SIG-M5 (cell line): ENCODE data around the gene ELP5.
A peak's percentile ranks its signal among the peaks of the same experiment; 100 is the strongest.

Source experiments
- DNase-seq: peaks from one replicate; lab custom pipeline; 2025; lab: John Stamatoyannopoulos, UW

The ELP5 gene

GRCh38 chr17:7285679-7286078 lies 33.7 kb downstream of the ELP5 start:
- DNase-seq, result no peak

- no peak for DNase-seq
These were observed 37.4 kb downstream of the ELP5 start for GRCh38 chr17:7289256-7290032.

- DNase-seq, result no peak
These were observed 38.2 kb downstream of the ELP5 start for GRCh38 chr17:7290166-7290565.

- no peak for DNase-seq
These were observed 38.7 kb downstream of the ELP5 start for GRCh38 chr17:7290685-7291084.

- DNase-seq, result no peak
These were observed 40.2 kb downstream of the ELP5 start for GRCh38 chr17:7292194-7292593.

- DNase-seq, result no peak
These were observed 40.7 kb downstream of the ELP5 start for GRCh38 chr17:7292729-7293128.

- no peak for DNase-seq
These were observed 41.1 kb downstream of the ELP5 start for GRCh38 chr17:7293159-7293558.

- DNase-seq, result no peak
These were observed 42.0 kb downstream of the ELP5 start for GRCh38 chr17:7293816-7294613.

- DNase-seq, result no peak
These were observed 42.7 kb downstream of the ELP5 start, which contains the start of gene YBX2 for GRCh38 chr17:7294614-7295153. YBX2 (minus strand) TSS chr17:7294639; CDS start chr17:7294500, 139 bp downstream.

- DNase-seq, result no peak
These were observed 43.5 kb downstream of the ELP5 start for GRCh38 chr17:7295230-7296180.

GRCh38 chr17:7296189-7296861 lies 44.3 kb downstream of the ELP5 start:
- no peak for DNase-seq

GRCh38 chr17:7304179-7304578 lies 52.2 kb downstream of the ELP5 start:
- DNase-seq, result no peak

- peak; percentile 98 for DNase-seq
These were observed 55.1 kb downstream of the ELP5 start, which contains the start of gene EIF5A for GRCh38 chr17:7306911-7307685. EIF5A (plus strand) TSS chr17:7307628; CDS start chr17:7309636, 2,008 bp downstream.

- DNase-seq, result no peak
These were observed 55.9 kb downstream of the ELP5 start for GRCh38 chr17:7307686-7308624.

- DNase-seq, result no peak
These were observed 56.8 kb downstream of the ELP5 start for GRCh38 chr17:7308625-7309433.
